Lower leg skin (tissue), 3 donors: ENCODE data around the gene BDH1.

ENCODE experiments used
- CTCF ChIP-seq, 3 donors: fragments of 450-650 bp; IDR thresholded peaks; one replicate each; pipeline ENCODE4 v1.5.1; 2016; ENCODE audit warnings: antibody characterized with exemption in 3 of 3, mild to moderate bottlenecking in 3 of 3, moderate library complexity in 2 of 3
- POLR2A ChIP-seq, 2 donors: fragments of 450-650 bp; IDR thresholded peaks; one replicate each; pipeline ENCODE4 v1.6.1; 2016 to 2017; ENCODE audit warnings: antibody characterized with exemption in 2 of 2, mild to moderate bottlenecking in 1 of 2, moderate library complexity in 1 of 2

- TF ChIP-seq CTCF (IDR thresholded peaks at IDR 0.05) = no peak
- no peak for TF ChIP-seq POLR2A (IDR thresholded peaks at IDR 0.05)
These were observed 30.4 kb upstream of the BDH1 start for GRCh38 chr3:197586181-197586580.
